ENCODE measurements around the gene ORM1.
A peak's percentile ranks its signal among the peaks of the same experiment; 100 is the strongest.
"Not testable (repeated sequence)": the region's sequence is repeated elsewhere in the genome, so short reads cannot be mapped to it uniquely, and the experiment has no call there.

Gene ORM1

DNA sequence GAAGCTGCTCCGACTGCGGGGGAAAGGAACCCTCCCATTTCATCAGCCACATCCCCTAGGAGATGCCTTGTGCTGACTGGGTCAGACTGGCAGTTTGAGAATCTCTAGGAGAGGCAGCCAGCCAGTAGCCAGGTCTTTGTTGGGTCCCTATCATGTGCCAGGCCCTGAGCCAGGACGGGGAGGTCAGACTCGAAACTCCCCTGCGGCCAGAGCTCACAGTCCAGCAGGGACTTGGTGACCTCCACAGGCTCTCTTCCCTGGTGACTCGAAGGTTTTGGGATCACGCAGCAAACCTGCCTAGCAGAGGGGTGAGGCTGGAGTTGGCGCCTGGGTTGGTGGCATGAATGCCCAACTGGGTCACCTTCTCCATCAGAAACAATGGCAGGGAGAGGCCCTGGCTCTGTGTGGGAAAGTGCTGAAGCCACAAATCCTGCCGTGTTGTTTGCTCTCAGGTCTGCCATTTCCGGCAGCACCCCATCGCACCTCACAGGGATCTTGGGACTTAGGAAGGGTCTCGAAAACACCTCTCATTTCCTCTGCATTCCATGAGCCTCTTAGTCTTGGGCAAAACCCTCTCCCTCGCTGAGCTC is 14.4 kb upstream of the ORM1 start:
- DNase-seq (ENCODE audit: low read depth in 2 of 2): no peak

DNA sequence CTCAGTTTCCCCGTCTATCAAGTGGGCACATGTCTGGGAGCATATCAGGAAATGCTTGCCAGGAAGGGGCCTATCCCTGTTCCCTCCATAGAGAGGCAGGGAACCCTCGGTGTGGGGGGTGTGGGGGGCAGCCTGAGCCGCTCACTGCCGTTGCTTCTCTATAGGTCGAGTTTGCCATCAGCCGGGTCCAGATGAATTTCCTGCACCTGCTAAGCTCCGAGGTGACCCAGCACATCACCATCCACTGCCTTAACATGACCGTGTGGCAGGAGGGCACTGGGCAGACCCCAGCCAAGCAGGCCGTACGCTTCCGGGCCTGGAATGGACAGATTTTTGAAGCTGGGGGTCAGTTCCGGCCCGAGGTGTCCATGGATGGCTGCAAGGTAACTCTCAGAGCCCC is 13.8 kb upstream of the ORM1 start:
- no peak for DNase-seq (ENCODE audit: low read depth in 2 of 2)

DNA sequence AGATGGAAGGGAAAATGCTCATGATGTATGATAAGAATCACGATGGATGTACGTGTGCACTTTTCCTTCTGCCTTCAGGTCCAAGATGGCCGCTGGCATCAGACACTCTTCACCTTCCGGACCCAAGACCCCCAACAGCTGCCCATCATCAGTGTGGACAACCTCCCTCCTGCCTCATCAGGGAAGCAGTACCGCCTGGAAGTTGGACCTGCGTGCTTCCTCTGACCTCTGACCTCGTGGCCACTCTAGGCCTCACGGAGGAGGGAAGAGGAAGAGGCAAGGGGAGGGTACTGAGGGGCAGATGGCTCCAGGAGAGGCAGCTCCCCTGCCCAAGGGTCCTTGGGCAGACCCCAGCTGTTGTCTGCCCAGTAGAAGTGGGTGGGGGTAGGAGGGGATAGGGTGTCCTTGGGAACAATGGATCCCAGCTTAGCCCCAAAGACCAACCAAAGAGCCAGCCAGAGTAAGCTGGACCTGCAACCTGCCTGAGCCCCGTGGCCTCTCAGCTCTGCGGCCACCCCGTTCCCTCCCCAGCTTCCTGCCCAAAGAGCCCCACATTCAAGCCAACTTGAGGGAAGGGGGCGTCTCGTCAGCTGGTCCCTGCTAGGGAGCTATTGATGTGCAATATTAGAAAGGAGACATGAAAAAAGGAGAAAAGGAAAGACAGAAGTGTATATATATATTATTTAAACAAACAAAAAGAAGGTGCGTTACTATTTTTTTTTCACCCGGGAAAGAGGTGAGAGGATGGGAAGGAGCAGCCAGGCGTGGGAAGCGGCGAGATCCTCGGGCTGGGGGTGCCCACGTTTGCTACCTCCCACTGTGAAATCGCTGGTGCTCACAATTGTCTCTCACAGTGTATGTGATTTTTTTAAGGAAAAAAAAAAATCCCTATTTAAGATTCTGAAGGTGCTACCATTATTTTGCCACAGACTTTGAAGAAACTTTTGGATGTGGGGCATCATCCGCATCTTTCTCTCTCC is 12.1 kb upstream of the ORM1 start:
- DNase-seq (ENCODE audit: low read depth in 2 of 2): no peak

DNA sequence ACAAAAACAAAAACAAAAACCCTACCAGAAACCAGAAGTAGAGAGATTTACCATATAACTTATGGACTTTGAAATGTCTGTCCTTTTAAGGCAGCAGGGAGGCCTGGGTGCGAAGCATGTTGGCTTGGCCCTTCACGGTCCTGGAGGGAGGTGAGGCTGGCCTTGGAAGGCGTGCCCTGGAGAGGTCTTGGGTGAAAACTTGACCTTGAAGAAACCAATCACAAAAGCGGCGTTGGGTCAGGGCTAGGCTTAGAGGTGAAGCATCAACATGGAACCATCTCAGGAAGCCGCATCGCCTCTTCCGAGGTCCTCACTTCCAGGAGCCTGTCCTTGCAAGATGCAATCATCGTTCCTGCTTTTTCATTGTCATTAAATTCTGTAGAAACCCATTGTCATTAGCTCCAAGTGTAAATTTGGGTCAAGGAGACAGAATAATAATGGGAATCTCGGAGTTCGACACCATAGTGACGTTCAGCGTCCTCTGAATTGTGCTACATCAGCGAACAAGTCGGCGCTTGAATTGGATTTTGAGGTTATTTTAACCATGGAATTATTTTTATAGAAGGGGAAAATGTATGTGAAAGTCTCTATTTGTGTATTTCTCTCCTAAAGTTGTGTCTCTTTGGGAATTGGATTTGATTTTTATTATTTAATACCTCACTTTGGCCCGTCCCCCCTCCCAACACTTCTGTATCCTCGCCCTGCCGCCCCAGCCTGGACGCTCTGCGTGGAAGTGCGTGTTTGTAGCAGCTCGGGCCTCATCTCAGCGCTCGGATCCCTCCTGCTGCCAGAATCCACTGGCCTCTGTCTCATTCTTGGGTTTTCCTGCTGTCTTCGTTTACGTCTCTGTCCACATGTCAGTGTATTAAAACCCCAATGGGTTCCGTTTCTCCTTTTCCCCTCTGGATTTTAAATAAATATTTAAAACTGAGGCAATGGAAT is 11.1 kb upstream of the ORM1 start:
- no peak for DNase-seq (ENCODE audit: low read depth in 2 of 2)

GRCh38 chr9:114312513-114312875 is 10.4 kb upstream of the ORM1 start:
- no peak for DNase-seq (ENCODE audit: low read depth in 2 of 2)

GRCh38 chr9:114313186-114313585 is 9.7 kb upstream of the ORM1 start:
- no peak for DNase-seq (ENCODE audit: low read depth in 2 of 2)

GRCh38 chr9:114314256-114314867 is 8.5 kb upstream of the ORM1 start:
- no peak for DNase-seq (ENCODE audit: low read depth in 2 of 2)

DNA sequence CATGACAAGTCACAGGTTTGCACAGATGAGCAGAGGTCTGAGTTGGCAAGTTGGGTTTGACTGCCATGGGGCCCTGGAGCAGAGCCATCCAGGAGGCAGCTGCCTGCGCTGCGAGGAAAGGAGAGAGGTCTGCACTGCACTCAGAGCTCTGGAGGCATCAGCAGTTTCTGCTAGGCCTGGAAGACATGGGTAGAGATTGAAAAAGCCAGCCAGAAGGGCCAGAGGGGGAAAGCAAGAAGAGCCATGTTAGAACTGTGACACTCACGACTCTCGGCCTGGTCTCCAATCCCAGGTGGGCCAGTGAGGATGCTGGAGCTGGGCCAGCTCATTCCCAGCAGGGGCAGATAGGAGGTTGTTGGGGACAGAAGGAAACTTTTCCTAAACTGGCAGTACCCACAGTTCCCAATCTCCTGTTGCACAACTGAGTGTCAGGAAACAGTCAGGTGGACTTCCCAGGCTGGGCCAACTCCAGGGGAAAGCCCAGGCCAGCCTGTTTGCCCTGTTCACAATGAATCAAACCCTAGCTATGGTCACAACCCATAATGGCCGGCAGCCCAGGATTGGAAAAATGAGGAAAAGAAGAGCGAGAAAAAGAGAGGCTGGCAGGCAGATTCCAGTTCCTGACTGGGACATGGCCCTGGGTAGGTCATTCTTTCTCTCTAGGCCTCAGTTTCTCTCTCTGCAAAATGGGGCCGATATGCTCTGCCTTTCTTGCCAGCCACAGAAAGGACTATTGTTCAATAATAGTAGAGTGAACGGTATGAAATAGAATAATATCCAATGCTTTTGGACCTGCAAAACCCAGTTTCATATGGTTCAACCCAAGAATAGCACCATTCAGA is 7.8 kb upstream of the ORM1 start:
- no peak for DNase-seq (ENCODE audit: low read depth in 2 of 2)

- DNase-seq (ENCODE audit: low read depth in 2 of 2): no peak
Observed at GRCh38 chr9:114315723-114316363, 7.1 kb upstream of the ORM1 start.

- DNase-seq (ENCODE audit: low read depth in 2 of 2): no peak
Observed at GRCh38 chr9:114316605-114317230, 6.2 kb upstream of the ORM1 start.

- no peak for DNase-seq (ENCODE audit: low read depth in 2 of 2)
Observed at GRCh38 chr9:114317665-114318357, 5.1 kb upstream of the ORM1 start.

- DNase-seq (ENCODE audit: low read depth in 2 of 2): no peak
Observed at GRCh38 chr9:114318416-114318815, 4.5 kb upstream of the ORM1 start.

DNA sequence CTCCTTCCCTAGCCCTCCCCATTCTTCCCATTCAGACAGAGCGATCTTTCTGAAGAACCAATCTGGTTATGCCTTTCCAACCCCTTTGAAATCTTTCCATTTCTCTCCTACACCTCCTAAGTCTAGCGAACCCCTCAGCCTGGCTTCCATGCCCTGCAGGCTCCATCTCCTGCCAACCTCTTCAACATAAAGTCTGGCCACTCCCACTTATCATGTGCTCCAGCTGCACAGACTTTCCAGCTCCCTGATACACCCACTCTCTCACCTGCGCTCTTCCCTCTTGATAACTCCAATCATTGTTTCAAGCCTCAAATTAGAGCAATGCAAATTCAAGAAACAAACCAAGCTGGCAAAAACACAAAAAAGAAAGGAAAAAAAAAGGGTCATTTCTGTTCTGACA is 3.8 kb upstream of the ORM1 start:
- no peak for DNase-seq (ENCODE audit: low read depth in 2 of 2)

DNA sequence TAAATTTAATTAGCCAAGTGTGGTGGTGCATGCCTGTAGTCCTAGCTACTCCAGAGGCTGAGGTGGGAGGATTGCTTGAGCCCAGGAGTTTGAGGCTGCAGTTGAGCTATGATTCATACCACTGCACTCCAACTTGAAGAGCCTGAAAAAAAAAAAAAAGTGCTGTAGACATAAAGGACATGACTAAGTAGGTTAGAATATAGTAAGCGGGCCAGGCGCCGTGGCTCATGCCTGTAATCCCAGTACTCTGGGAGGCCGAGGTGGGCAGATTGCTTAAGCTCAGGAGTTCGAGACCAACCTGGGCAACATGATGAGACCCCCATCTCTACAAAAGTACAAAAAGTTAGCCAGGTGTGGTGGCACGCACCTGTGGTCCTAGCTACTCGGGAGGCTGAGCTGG is 2.2 kb upstream of the ORM1 start:
- not testable (repeated sequence) for DNase-seq (ENCODE audit: low read depth in 2 of 2)

GRCh38 chr9:114321759-114322158 is 1.1 kb upstream of the ORM1 start:
- peak in 1 of 2 donors; percentile 37 for DNase-seq (ENCODE audit: low read depth in 2 of 2)

DNA sequence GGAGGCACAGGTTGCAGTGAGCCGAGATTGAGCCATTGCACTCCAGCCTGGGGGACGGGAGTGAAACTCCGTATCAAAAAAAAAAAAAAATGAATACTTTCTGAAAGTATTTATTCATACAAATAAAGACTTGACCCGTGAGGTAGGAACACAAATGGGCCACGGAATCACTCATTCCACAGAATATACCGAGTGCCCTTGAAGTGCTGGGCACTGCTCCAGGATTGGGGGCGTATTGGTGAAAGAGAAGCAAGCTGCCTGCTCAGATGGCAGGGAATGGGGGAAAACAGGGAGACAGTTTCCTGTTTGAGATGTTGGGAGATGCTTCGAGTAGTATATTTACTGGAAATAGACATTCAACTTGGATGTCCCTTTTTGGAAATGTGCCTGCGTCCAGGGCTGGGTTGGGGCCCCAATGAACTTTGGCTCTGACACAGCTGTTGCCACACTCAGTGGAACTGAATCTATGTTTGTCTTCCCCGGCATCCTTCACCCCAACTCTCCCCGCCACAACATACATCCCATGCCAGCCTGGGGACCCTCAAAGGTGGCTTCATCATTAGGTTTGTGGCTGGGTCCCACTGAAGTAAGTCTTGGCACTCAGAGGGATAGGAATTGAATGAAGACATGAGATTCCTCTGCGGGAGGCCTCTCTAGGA is 609 bp upstream of the ORM1 start:
- not testable (repeated sequence) for DNase-seq (ENCODE audit: low read depth in 2 of 2)

GRCh38 chr9:114323849-114324248 is 951 bp downstream of the ORM1 start:
- DNase-seq (ENCODE audit: low read depth in 2 of 2): not testable (repeated sequence)

GRCh38 chr9:114324492-114324891 is 1.6 kb downstream of the ORM1 start:
- DNase-seq (ENCODE audit: low read depth in 2 of 2): no peak

DNA sequence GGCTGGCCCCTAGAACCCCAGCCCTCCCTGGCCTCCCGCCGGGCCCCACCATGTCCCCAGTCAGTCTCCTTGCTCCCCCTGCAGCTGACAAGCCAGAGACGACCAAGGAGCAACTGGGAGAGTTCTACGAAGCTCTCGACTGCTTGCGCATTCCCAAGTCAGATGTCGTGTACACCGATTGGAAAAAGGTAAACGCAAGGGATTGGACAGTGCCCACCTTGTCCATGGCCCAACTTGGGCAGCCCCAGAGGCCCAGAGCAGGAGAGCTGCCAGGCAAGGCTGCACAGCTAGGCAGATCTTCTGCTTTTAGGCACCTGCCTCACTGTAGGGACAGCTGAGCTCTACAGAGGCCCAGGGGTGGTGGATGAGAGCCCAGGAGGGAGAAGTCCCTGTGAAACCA is 2.1 kb downstream of the ORM1 start:
- DNase-seq (ENCODE audit: low read depth in 2 of 2): not testable (repeated sequence)

Data from stimulated activated CD4-positive, alpha-beta T cell treated with anti-CD3 and anti-CD28 coated beads, Interleukin-4, amount 100 ng/mL, for 48 hours (primary cell).